Aorta (tissue), 5 donors: ENCODE results near the gene SLC38A7. TPM values are rescaled to one million over a fixed set of nuclear protein-coding genes. Genes with fewer than 3 reads are reported as not detected.
"Not testable (repeated sequence)": the region's sequence is repeated elsewhere in the genome, so short reads cannot be mapped to it uniquely, and the experiment has no call there.

Source experiments
- ATAC-seq: fragments of 200-7000 bp; cut with Tn5 transposase; one replicate; pipeline ENCODE4 v1.9.1; 2022; ENCODE audit warnings: moderate library complexity; ENCODE audit not compliant: low FRiP score
- DNase-seq, 2 donors: peaks; one replicate each; pipeline ENCODE4 v3.0.0-alpha.2; 2020
- H3K27ac ChIP-seq, 2 donors: one replicate each; pipeline ENCODE4 v1.5.1; 2013; ENCODE audit warnings: low read length in 2 of 2, mild to moderate bottlenecking in 2 of 2, moderate library complexity in 2 of 2, control low read depth in 1 of 2, inconsistent platforms in 1 of 2, low read depth in 1 of 2
- H3K27me3 ChIP-seq, 2 donors: one replicate each; pipeline ENCODE4 v1.6.1; 2013; ENCODE audit warnings: control low read depth in 1 of 2, low read length in 1 of 2, mild to moderate bottlenecking in 1 of 2, moderate library complexity in 1 of 2; ENCODE audit not compliant: insufficient read depth in 2 of 2, control insufficient read depth in 1 of 2
- H3K36me3 ChIP-seq, 2 donors: one replicate each; pipeline ENCODE4 v1.6.1; 2013; ENCODE audit warnings: control low read depth in 1 of 2, low read length in 1 of 2, mild to moderate bottlenecking in 1 of 2; ENCODE audit not compliant: insufficient read depth in 2 of 2, control insufficient read depth in 1 of 2
- H3K4me1 ChIP-seq, 2 donors: one replicate each; pipeline ENCODE4 v1.6.1; 2013; ENCODE audit warnings: low read length in 2 of 2, control low read depth in 1 of 2, mild to moderate bottlenecking in 1 of 2, moderate library complexity in 1 of 2; ENCODE audit not compliant: insufficient read depth in 2 of 2, control insufficient read depth in 1 of 2
- H3K4me3 ChIP-seq, 2 donors: one replicate each; pipeline ENCODE4 v1.5.1; 2013; ENCODE audit warnings: low read length in 2 of 2, control low read depth in 1 of 2, mild to moderate bottlenecking in 1 of 2
- H3K9me3 ChIP-seq: one replicate; pipeline ENCODE4 v1.6.1; 2013; ENCODE audit warnings: mild to moderate bottlenecking, low read length; ENCODE audit not compliant: control insufficient read depth
- WGBS, 2 donors: extraction: QIAGEN DNeasy Blood & Tissue Kit; methylation state at CpG; one replicate each; pipeline ENCODE4 v1.1.7; 2013; 5-methylcytosine and 5-hydroxymethylcytosine counted together
- intact Hi-C, 2 donors: fragments of 100-400 bp; cut with DNase I; formaldehyde crosslinking; loops; one replicate each; pipeline versions ENCODE4 v1.14.2 to v1.15.0; 2022
- polyA plus RNA-seq, 2 donors: library from polyadenylated mRNA; stranded (reverse); fragments of 200-250 nt; gene quantifications; one replicate each; pipeline ENCODE4 v1.2.3, GENCODE V29; 2013
- total RNA-seq, 2 donors: library from RNA; stranded (reverse); fragmentation: NEBNext Ultra II Directional; extraction: Animal tissue kit (Norgen Biotek cat#: 25700); gene quantifications; one replicate each; pipeline ENCODE4 v1.2.1, GENCODE V29; 2021
- donor health status: healthy with polysubstance abuse.
- donor health status: Bipolar disorder and iron deficiency.
- donor health status: DM: no; HTN: no; CAD: no.
- donor health status: DM: no; HTN: no; CAD: no.
- donor health status: DM: yes; HTN: yes; CAD: no.

The SLC38A7 gene
- total and polyA plus RNA-seq, 4 donors: 1.5 to 22.9 (median 9.4) TPM

DNA sequence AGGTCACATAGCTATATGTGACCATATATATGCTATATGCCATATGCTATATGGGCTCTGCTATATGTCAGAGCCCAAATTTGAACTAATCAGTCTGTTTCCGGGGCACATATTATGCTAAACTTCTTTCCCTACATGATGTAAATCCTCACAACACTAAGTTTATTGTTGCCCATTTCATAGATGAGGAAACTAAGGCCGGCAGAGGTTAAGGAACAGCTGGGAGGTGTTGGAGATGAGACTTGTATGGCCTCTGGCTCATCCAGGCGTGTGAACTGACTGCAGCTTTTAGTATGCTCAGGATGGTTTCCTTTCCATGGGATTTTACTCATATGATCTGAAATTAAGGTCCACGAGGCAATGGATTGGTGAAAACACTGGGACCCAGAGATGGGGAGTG, 37.5 kb downstream of the SLC38A7 start:
- Histone ChIP-seq H3K36me3 (no peaks in the 10 kb centered on the region), H3K27me3 (no peaks in the 10 kb centered on the region), H3K4me1 (no peaks in the 10 kb centered on the region), H3K9me3 (no peaks in the 10 kb centered on the region), H3K4me3 (no peak overlapping the region), H3K27ac (no peak overlapping the region)
- intact Hi-C loops: no loop called here
- WGBS, 2 donors: 86 to 91% methylated on average over 4 of the region's 4 CpGs
- ATAC-seq: no peak
- no peak for DNase-seq

GRCh38 chr16:58644765-58645487, 39.6 kb downstream of the SLC38A7 start:
- WGBS, 2 donors: 89 to 90% methylated on average over 8 of the region's 8 CpGs
- Histone ChIP-seq H3K27me3 (no peaks in the 10 kb centered on the region), H3K9me3 (no peaks in the 10 kb centered on the region), H3K36me3 (no peaks in the 10 kb centered on the region), H3K27ac (no peak overlapping the region), H3K4me1 (no peaks in the 10 kb centered on the region), H3K4me3 (no peak overlapping the region)
- no peak for ATAC-seq
- no peak for DNase-seq
- intact Hi-C loops: no loop called here

DNA sequence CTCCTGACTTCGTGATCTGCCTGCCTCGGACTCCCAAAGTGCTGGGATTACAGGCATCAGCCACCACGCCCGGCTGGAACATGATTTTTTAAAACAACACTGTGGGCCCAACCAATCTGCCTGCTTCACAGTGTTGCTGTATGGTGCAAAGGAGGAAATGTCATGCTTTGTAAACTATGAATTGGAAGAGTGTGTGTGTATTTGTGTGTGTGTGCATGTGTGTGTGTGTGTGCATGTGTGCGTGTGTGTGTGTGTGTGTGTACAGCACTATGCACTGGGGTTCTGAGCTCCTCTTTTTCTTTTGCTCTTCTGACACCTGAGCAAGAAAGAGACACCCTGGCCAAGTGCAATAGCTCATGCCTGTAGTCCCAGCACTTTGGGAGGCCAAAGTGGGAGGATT, 40.5 kb downstream of the SLC38A7 start:
- intact Hi-C loops: no loop called here
- H3K27me3 ChIP-seq: no peaks in the 10 kb centered on the region
- WGBS, 2 donors: 80 to 84% methylated on average over 5 of the region's 5 CpGs
- H3K27ac ChIP-seq: no peak overlapping the region
- ATAC-seq: no peak
- no peaks in the 10 kb centered on the region for H3K4me1 ChIP-seq
- H3K9me3 ChIP-seq: no peaks in the 10 kb centered on the region
- no peak overlapping the region for H3K4me3 ChIP-seq
- no peak for DNase-seq
- no peaks in the 10 kb centered on the region for H3K36me3 ChIP-seq

DNA sequence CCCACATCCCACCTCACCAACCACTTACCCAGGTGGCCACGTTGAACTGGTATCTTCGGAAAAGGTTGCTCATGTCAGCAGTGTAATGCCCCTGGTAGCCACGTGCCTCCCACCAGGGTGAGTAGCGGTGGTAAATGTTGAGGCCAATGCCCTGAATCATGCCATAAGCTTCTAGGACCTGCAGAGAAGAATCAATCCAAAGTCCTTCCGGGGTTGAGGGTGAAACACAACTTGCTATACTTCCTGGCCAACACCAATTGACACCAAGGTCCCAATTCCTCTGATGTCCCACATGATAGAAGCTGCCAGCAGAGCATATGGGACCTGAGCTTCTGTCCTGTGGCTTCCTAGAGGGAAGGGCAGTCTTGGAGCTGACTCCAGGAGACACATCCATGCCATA, 43.6 kb downstream of the SLC38A7 start:
- H3K36me3 ChIP-seq: no peaks in the 10 kb centered on the region
- DNase-seq: no peak
- intact Hi-C loops: no loop called here
- H3K4me3 ChIP-seq: no peak overlapping the region
- H3K9me3 ChIP-seq: no peaks in the 10 kb centered on the region
- ATAC-seq: no peak
- H3K27ac ChIP-seq: no peak overlapping the region
- no peaks in the 10 kb centered on the region for H3K27me3 ChIP-seq
- H3K4me1 ChIP-seq: no peaks in the 10 kb centered on the region
- 89 to 92% methylated on average over 5 of the region's 5 CpGs for WGBS, 2 donors

GRCh38 chr16:58639836-58640235, 44.7 kb downstream of the SLC38A7 start:
- intact Hi-C loops: loop anchor here in 1 of 2 donors (10.0 kb wide), 1 partner anchor 125 kb away; the partner anchor contains the start of gene SETD6

GRCh38 chr16:58639230-58639629, 45.3 kb downstream of the SLC38A7 start:
- H3K4me3 ChIP-seq: no peak overlapping the region
- intact Hi-C loops: loop anchor here in 1 of 2 donors (10.0 kb wide), 1 partner anchor 124 kb away; the partner anchor contains the start of gene SETD6
- H3K4me1 ChIP-seq: no peaks in the 10 kb centered on the region
- H3K36me3 ChIP-seq: no peaks in the 10 kb centered on the region
- no peaks in the 10 kb centered on the region for H3K9me3 ChIP-seq
- no peak overlapping the region for H3K27ac ChIP-seq
- ATAC-seq (no peak), DNase-seq (no peak)
- 85 to 86% methylated on average over 4 of the region's 4 CpGs for WGBS, 2 donors
- H3K27me3 ChIP-seq: no peaks in the 10 kb centered on the region

More at GRCh38 chr16:58639836-58640235, 44.7 kb downstream of the SLC38A7 start:
- Histone ChIP-seq H3K4me1 (no peaks in the 10 kb centered on the region), H3K36me3 (no peaks in the 10 kb centered on the region), H3K27me3 (no peaks in the 10 kb centered on the region), H3K9me3 (no peaks in the 10 kb centered on the region), H3K27ac (no peak overlapping the region), H3K4me3 (no peak overlapping the region)
- 85% methylated on average over 8 of the region's 8 CpGs for WGBS, 2 donors
- DNase-seq (no peak), ATAC-seq (no peak)

- Histone ChIP-seq H3K4me3 (no peak overlapping the region), H3K27me3 (no peaks in the 10 kb centered on the region), H3K4me1 (no peaks in the 10 kb centered on the region), H3K36me3 (no peaks in the 10 kb centered on the region), H3K9me3 (no peaks in the 10 kb centered on the region), H3K27ac (no peak overlapping the region)
- intact Hi-C loops: loop anchor here in 1 of 2 donors (10.0 kb wide), 1 partner anchor 124 kb away; the partner anchor contains the start of gene SETD6
- no peak for ATAC-seq
- 51 to 58% methylated on average over 8 of the region's 8 CpGs for WGBS, 2 donors
- peak; percentile 71 to 75 for DNase-seq
Observed at GRCh38 chr16:58638148-58639036, 46.2 kb downstream of the SLC38A7 start.

DNA sequence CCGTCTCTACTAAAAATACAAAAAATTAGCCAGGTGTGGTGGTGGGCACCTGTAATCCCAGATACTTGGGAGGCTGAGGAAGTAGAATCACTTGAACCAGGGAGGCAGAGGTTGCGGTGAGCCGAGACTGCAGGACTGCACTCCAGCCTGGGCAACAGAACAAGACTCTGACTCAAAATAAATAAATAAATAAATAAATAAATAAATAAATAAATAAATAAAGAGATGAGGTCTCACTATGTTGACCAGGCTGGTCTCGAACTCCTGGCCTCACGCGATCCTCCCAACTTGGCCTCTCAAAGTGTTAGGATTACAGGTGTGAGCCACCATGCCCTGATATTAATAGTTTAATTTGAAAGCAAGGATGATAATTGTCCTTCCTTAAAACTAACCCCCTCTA, 47.5 kb downstream of the SLC38A7 start:
- intact Hi-C loops: loop anchor here in 1 of 2 donors (10.0 kb wide), 1 partner anchor 122 kb away; the partner anchor contains the start of gene SETD6
- not testable (repeated sequence) for H3K27me3 ChIP-seq, DNase-seq, H3K4me1 ChIP-seq, H3K27ac ChIP-seq, H3K4me3 ChIP-seq, H3K9me3 ChIP-seq, ATAC-seq, H3K36me3 ChIP-seq
- 92 to 95% methylated on average over 6 of the region's 6 CpGs for WGBS, 2 donors
